ENCODE measurements around the gene ZNF287. TPM values are rescaled to one million over a fixed set of nuclear protein-coding genes. Genes with fewer than 3 reads are reported as not detected.

The ZNF287 gene
- total and polyA plus RNA-seq, 9 of the 15 experiments (the other 6 are each of a cell fraction or from before 2014, with no cell fraction given), result 0.01 to 0.27 (median 0.18) TPM; not detected in 2

- POLR2A ChIA-PET, result no interaction called here
- in situ Hi-C loops (cut with MboI) (loop anchor here (25.0 kb wide), 1 partner anchor 1854 kb away; no protein-coding TSS in a partner anchor), intact Hi-C loops (cut with micrococcal nuclease) (no loop called here)
- Histone ChIP-seq H3K4me2 (ENCODE audit: insufficient read depth, low read length) (no peak overlapping the region), H3K9me3 (replicated peaks; ENCODE audit: control insufficient read depth, insufficient read depth, low read depth, low read length) (no peaks in the 10 kb centered on the region), H2AFZ (ENCODE audit: low read depth, low read length) (no peak overlapping the region), H4K20me1 (replicated peaks; ENCODE audit: control insufficient read depth, insufficient read depth, low read length) (no peaks in the 10 kb centered on the region), H3K27me3 (ENCODE audit: control insufficient read depth in 2 of 2, insufficient read depth in 2 of 2, low read length in 2 of 2) (no peaks in the 10 kb centered on the region), H3K36me3 (ENCODE audit: control insufficient read depth, insufficient read depth, low read length) (no peaks in the 10 kb centered on the region), H3K9ac (ENCODE audit: insufficient read depth in 1 of 2, low read depth in 2 of 2, low read length in 2 of 2) (no peak overlapping the region), H3K9me1 (ENCODE audit: control insufficient read depth, insufficient read depth, low read length) (no peaks in the 10 kb centered on the region), H3K4me1 (replicated peaks in 1 of 2; ENCODE audit: control insufficient read depth in 2 of 2, insufficient read depth in 2 of 2, low read length in 2 of 2) (peaks cover 0 to 6% of the 10 kb centered on the region in 2 experiments; a peak in 2 of 5 replicates), H3K79me2 (ENCODE audit: control insufficient read depth, insufficient read depth, low read length) (no peaks in the 10 kb centered on the region), H3K27ac (ENCODE audit: extremely low read depth, low read depth, low read length) (no peak overlapping the region), H3K4me3 (no peak overlapping the region)
- CTCF ChIA-PET (ENCODE audit: low intra/inter-chr PET ratio), result no interaction called here
- TF ChIP-seq HNRNPUL1 (IDR thresholded peaks at IDR 0.05; ENCODE audit: low read length), result no peak
- no peak for TF ChIP-seq HDAC1 (IDR thresholded peaks at IDR 0.05)
- TF ChIP-seq ZNF707 (CRISPR knock-in tag; conservative IDR thresholded peaks at IDR 0.05), result no peak
- TF ChIP-seq ZNF184 (CRISPR knock-in tag; IDR thresholded peaks at IDR 0.05), result no peak
- no peak for TF ChIP-seq SREBF2 (CRISPR knock-in tag; IDR thresholded peaks at IDR 0.05)
- no peak for TF ChIP-seq ZNF253 (CRISPR knock-in tag; conservative IDR thresholded peaks at IDR 0.05)
- TF ChIP-seq ZBTB1 (CRISPR knock-in tag; IDR thresholded peaks at IDR 0.05; ENCODE audit: borderline replicate concordance, low read depth), result no peak
- no peak for TF ChIP-seq PRPF4 (IDR thresholded peaks at IDR 0.05; ENCODE audit: insufficient read depth, low read depth, low read length, poor library complexity, severe bottlenecking)
- TF ChIP-seq, protein P1, sequence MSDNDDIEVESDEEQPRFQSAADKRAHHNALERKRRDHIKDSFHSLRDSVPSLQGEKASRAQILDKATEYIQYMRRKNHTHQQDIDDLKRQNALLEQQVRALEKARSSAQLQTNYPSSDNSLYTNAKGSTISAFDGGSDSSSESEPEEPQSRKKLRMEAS (CRISPR knock-in tag; IDR thresholded peaks at IDR 0.05), result no peak
- TF ChIP-seq ZNF3 (CRISPR knock-in tag; IDR thresholded peaks at IDR 0.05), result no peak
- TF ChIP-seq XRCC5 (IDR thresholded peaks at IDR 0.05; ENCODE audit: low read depth, low read length), result no peak
- TF ChIP-seq E4F1 (CRISPR knock-in tag; IDR thresholded peaks at IDR 0.05; ENCODE audit: borderline replicate concordance), result no peak
- TF ChIP-seq, protein P2, sequence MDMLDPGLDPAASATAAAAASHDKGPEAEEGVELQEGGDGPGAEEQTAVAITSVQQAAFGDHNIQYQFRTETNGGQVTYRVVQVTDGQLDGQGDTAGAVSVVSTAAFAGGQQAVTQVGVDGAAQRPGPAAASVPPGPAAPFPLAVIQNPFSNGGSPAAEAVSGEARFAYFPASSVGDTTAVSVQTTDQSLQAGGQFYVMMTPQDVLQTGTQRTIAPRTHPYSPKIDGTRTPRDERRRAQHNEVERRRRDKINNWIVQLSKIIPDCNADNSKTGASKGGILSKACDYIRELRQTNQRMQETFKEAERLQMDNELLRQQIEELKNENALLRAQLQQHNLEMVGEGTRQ (CRISPR knock-in tag; IDR thresholded peaks at IDR 0.05), result no peak
- TF ChIP-seq ZNF12 (CRISPR knock-in tag; IDR thresholded peaks at IDR 0.05), result no peak
- no peak for TF ChIP-seq UBTF (IDR thresholded peaks at IDR 0.05; ENCODE audit: borderline replicate concordance in 1 of 2, low read depth in 2 of 2, low read length in 2 of 2)
- no TSS peak for BruUV-seq (replicated peaks)
- DNase-seq (ENCODE audit: extremely low read depth in 1 of 4, low spot score in 3 of 4) (no peak), FAIRE-seq (no peak), ATAC-seq (no peak)
- WGBS (ENCODE audit: insufficient coverage, low coverage, missing lambda C conversion rate), result 8% methylated on average over 7 of the region's 7 CpGs
These were observed 14.8 kb upstream of the ZNF287 start for GRCh38 chr17:16583781-16584180.

Data from K562 (cell line).